GM21526 (cell line): Measurements from ENCODE around the gene NID2.

Experiments used
- ATAC-seq: cut with Tn5 transposase; IDR thresholded peaks from one replicate; pipeline ENCODE4 v1.9.1; 2021; ENCODE audit warnings: moderate library complexity; ENCODE audit not compliant: unreplicated experiment, low FRiP score

NID2 gene

GRCh38 chr14:52059649-52060048 is 9.2 kb downstream of the NID2 start:
- no peak for ATAC-seq

GRCh38 chr14:52058341-52058740 is 10.5 kb downstream of the NID2 start:
- no peak for ATAC-seq

- ATAC-seq, result no peak
These were observed 13.7 kb downstream of the NID2 start for GRCh38 chr14:52055167-52055566.

- no peak for ATAC-seq
These were observed 14.2 kb downstream of the NID2 start for GRCh38 chr14:52054678-52055077.

- no peak for ATAC-seq
These were observed 15.8 kb downstream of the NID2 start for GRCh38 chr14:52053044-52053443.

- ATAC-seq, result no peak
These were observed 16.4 kb downstream of the NID2 start for GRCh38 chr14:52052288-52052943.

GRCh38 chr14:52051871-52052270 is 17.0 kb downstream of the NID2 start:
- no peak for ATAC-seq

GRCh38 chr14:52051251-52051650 is 17.6 kb downstream of the NID2 start:
- ATAC-seq, result no peak

- ATAC-seq, result no peak
These were observed 18.9 kb downstream of the NID2 start for GRCh38 chr14:52049721-52050588.

- ATAC-seq, result no peak
These were observed 19.6 kb downstream of the NID2 start for GRCh38 chr14:52049271-52049670.

GRCh38 chr14:52048641-52049204 is 20.1 kb downstream of the NID2 start:
- no peak for ATAC-seq

- ATAC-seq, result no peak
These were observed 20.7 kb downstream of the NID2 start for GRCh38 chr14:52048116-52048515.

GRCh38 chr14:52046376-52046917 is 22.4 kb downstream of the NID2 start:
- ATAC-seq, result no peak

GRCh38 chr14:52044791-52045522 is 23.9 kb downstream of the NID2 start:
- no peak for ATAC-seq

GRCh38 chr14:52043690-52044089 is 25.2 kb downstream of the NID2 start:
- no peak for ATAC-seq

GRCh38 chr14:52042371-52043289 is 26.2 kb downstream of the NID2 start:
- ATAC-seq, result no peak

- no peak for ATAC-seq
These were observed 28.3 kb downstream of the NID2 start for GRCh38 chr14:52040598-52040997.

- no peak for ATAC-seq
These were observed 29.6 kb downstream of the NID2 start for GRCh38 chr14:52039124-52039815.

- ATAC-seq, result no peak
These were observed 35.7 kb downstream of the NID2 start for GRCh38 chr14:52033101-52033642.
